Measurements from ENCODE around the gene AOPEP.

DNA sequence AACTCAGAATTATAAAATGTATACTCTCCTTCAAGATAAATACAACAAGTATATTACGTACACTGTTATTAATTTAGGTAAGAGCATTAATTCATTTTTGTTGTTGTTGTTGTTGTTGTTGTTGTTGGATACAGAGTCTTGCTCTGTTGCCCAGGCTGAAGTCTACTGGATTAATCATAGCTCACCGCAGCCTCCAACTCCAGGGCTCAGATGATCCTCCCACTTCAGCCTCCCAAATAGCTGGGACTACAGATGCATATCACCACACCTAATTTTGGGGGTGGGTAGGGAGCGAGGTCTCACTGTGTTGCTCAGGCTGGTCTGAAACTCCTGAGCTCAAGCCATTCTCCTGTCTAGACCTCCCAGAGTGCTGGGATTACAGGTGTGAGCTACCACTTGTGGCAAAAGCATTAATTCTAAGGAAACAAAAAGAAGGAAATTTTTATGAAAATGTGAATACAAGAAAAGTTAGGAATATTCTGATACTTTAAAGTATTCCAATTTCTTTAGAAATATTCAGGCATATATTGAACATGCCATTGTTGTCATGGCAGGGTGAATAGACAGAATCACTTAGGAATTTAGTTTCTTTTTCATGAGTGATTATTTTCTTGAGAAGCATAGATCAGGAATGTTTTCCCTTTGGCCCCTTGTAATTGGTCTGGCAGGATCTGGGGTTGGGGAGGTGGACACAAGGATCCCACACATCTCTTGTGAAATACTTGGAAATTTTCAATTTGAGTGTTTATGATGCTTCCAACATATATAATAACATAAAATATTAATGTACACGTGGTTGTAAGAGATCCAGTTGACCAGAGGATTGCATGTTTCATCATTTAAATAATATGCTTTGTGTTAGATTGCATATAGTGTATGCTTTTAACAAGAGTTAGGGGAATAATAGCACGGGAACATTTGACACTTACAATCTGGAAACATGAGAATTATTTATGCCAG lies 327.4 kb downstream of the AOPEP start:
- TF ChIP-seq, protein P1, sequence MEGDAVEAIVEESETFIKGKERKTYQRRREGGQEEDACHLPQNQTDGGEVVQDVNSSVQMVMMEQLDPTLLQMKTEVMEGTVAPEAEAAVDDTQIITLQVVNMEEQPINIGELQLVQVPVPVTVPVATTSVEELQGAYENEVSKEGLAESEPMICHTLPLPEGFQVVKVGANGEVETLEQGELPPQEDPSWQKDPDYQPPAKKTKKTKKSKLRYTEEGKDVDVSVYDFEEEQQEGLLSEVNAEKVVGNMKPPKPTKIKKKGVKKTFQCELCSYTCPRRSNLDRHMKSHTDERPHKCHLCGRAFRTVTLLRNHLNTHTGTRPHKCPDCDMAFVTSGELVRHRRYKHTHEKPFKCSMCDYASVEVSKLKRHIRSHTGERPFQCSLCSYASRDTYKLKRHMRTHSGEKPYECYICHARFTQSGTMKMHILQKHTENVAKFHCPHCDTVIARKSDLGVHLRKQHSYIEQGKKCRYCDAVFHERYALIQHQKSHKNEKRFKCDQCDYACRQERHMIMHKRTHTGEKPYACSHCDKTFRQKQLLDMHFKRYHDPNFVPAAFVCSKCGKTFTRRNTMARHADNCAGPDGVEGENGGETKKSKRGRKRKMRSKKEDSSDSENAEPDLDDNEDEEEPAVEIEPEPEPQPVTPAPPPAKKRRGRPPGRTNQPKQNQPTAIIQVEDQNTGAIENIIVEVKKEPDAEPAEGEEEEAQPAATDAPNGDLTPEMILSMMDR (IDR thresholded peaks at IDR 0.05 in 8 of 11, conservative IDR thresholded peaks at IDR 0.05 in 3 of 11) = no peak
- TF ChIP-seq POLR2A (IDR thresholded peaks at IDR 0.05) = no peak
- no peak for TF ChIP-seq POLR2AphosphoS5 (IDR thresholded peaks at IDR 0.05)

Data from spleen (tissue), 7 donors.